Neuronal stem cell (in vitro differentiated cells): ENCODE results near the gene KCNIP4.

Source experiments
- DNase-seq: peaks from one replicate; pipeline ENCODE4 v3.0.0-alpha.2; 2013; ENCODE audit warnings: low spot score
- H2AFZ ChIP-seq: one replicate; pipeline ENCODE4 v1.6.1; 2013; ENCODE audit warnings: mild to moderate bottlenecking, low read length, inconsistent platforms
- H2AK5ac ChIP-seq: 2 replicates; pipeline ENCODE4 v1.6.1; 2013; ENCODE audit warnings: low read depth, mild to moderate bottlenecking, inconsistent platforms, low read length, moderate library complexity, mixed read lengths
- H2BK120ac ChIP-seq: 2 replicates; pipeline ENCODE4 v1.6.1; 2013; ENCODE audit warnings: low read depth, mild to moderate bottlenecking, inconsistent platforms, low read length, moderate library complexity, mixed read lengths
- H2BK12ac ChIP-seq: one replicate; pipeline ENCODE4 v1.6.1; 2013; ENCODE audit warnings: low read length, inconsistent platforms
- H2BK15ac ChIP-seq: 2 replicates; pipeline ENCODE4 v1.6.1; 2013; ENCODE audit warnings: mild to moderate bottlenecking, low read length, inconsistent platforms, mixed read lengths
- H2BK5ac ChIP-seq: one replicate; pipeline ENCODE4 v1.6.1; 2013; ENCODE audit warnings: inconsistent platforms, mild to moderate bottlenecking, low read length, moderate library complexity
- H3K14ac ChIP-seq: one replicate; pipeline ENCODE4 v1.6.1; 2013; ENCODE audit warnings: low read length, inconsistent platforms
- H3K18ac ChIP-seq: 2 replicates; pipeline ENCODE4 v1.6.1; 2013; ENCODE audit warnings: low read length, inconsistent platforms
- H3K23ac ChIP-seq: 2 replicates; pipeline ENCODE4 v1.6.1; 2013; ENCODE audit warnings: low read depth, mild to moderate bottlenecking, mixed read lengths, low read length, inconsistent platforms; ENCODE audit not compliant: poor library complexity
- H3K27ac ChIP-seq: replicated peaks from 3 replicates; pipeline ENCODE4 v1.5.1; 2013; ENCODE audit warnings: low read length, inconsistent platforms
- H3K27me3 ChIP-seq, 3 experiments: 2 replicates each; pipeline ENCODE4 v1.6.1; 2013; ENCODE audit warnings: low read length in 3 of 3, mild to moderate bottlenecking in 2 of 3, inconsistent platforms in 1 of 3, low read depth in 1 of 3, mixed read lengths in 1 of 3, moderate library complexity in 1 of 3; ENCODE audit not compliant: control insufficient read depth in 3 of 3, insufficient read depth in 3 of 3
- H3K36me3 ChIP-seq, 2 donors: replicated peaks in 1 of 2; 2 replicates each; pipeline ENCODE4 v1.6.1; 2013; ENCODE audit warnings: low read length in 2 of 2; ENCODE audit not compliant: control insufficient read depth in 2 of 2, insufficient read depth in 2 of 2
- H3K4ac ChIP-seq: 2 replicates; pipeline ENCODE4 v1.6.1; 2013; ENCODE audit warnings: inconsistent platforms, mild to moderate bottlenecking, low read length, moderate library complexity
- H3K4me1 ChIP-seq, 2 donors: 1 replicate in 1 of 2; 2 replicates in 1 of 2; pipeline ENCODE4 v1.6.1; 2013; ENCODE audit warnings: low read length in 2 of 2, low read depth in 1 of 2; ENCODE audit not compliant: control insufficient read depth in 2 of 2, insufficient read depth in 1 of 2
- H3K4me2 ChIP-seq: one replicate; pipeline ENCODE4 v1.6.1; 2013; ENCODE audit warnings: mild to moderate bottlenecking, low read length, inconsistent platforms; ENCODE audit not compliant: insufficient read depth, poor library complexity, severe bottlenecking
- H3K4me3 ChIP-seq, 2 donors: 2 replicates each; pipeline ENCODE4 v1.5.1; 2013; ENCODE audit warnings: low read length in 2 of 2, mild to moderate bottlenecking in 2 of 2, inconsistent platforms in 1 of 2, moderate library complexity in 1 of 2
- H3K79me1 ChIP-seq: one replicate; pipeline ENCODE4 v1.6.1; 2013; ENCODE audit warnings: low read depth, mild to moderate bottlenecking, inconsistent platforms, low read length, moderate library complexity
- H3K9ac ChIP-seq: one replicate; pipeline ENCODE4 v1.6.1; 2013; ENCODE audit warnings: mild to moderate bottlenecking, low read depth, low read length, inconsistent platforms; ENCODE audit not compliant: poor library complexity
- H3K9me3 ChIP-seq, 2 donors: replicated peaks in 1 of 2; 2 replicates each; pipeline versions ENCODE3 to v1.6.1; 2013; ENCODE audit warnings: low read length in 2 of 2, mild to moderate bottlenecking in 2 of 2, inconsistent platforms in 1 of 2, low read depth in 1 of 2, mixed read lengths in 1 of 2, moderate library complexity in 1 of 2; ENCODE audit not compliant: control insufficient read depth in 2 of 2, insufficient read depth in 1 of 2
- H4K8ac ChIP-seq: one replicate; pipeline ENCODE4 v1.6.1; 2013; ENCODE audit warnings: low read depth, mild to moderate bottlenecking, inconsistent platforms, low read length, moderate library complexity
- H4K91ac ChIP-seq: one replicate; pipeline ENCODE4 v1.6.1; 2013; ENCODE audit warnings: low read length, low read depth, mild to moderate bottlenecking, inconsistent platforms; ENCODE audit not compliant: poor library complexity
- WGBS, 2 donors: extraction: QIAGEN DNeasy Blood & Tissue Kit; methylation state at CpG; one replicate each; pipeline ENCODE4 v1.1.7; 2013; ENCODE audit warnings: missing lambda C conversion rate in 2 of 2, mixed read lengths in 1 of 2; ENCODE audit not compliant: insufficient read length in 2 of 2, insufficient replicate concordance in 1 of 2; ENCODE audit errors: extremely low coverage in 2 of 2; 5-methylcytosine and 5-hydroxymethylcytosine counted together

The KCNIP4 gene

GRCh38 chr4:20857081-20857480 lies 1091.5 kb downstream of the KCNIP4 start:
- Histone ChIP-seq H3K27ac (no peak overlapping the region), H3K23ac (no peak overlapping the region), H3K36me3 (no peaks in the 10 kb centered on the region), H3K4me2 (no peak overlapping the region), H3K18ac (no peak overlapping the region), H2BK15ac (no peak overlapping the region), H3K27me3 (no peaks in the 10 kb centered on the region), H3K9ac (no peak overlapping the region), H4K91ac (no peak overlapping the region), H2BK12ac (no peak overlapping the region), H3K4ac (no peak overlapping the region), H2BK5ac (no peak overlapping the region), H4K8ac (no peak overlapping the region), H2BK120ac (no peak overlapping the region), H3K79me1 (no peaks in the 10 kb centered on the region), H2AK5ac (no peak overlapping the region), H3K4me3 (no peak overlapping the region), H3K4me1 (no peaks in the 10 kb centered on the region), H3K9me3 (no peaks in the 10 kb centered on the region), H2AFZ (no peak overlapping the region), H3K14ac (no peak overlapping the region)
- no CpG with 5 or more reads among the region's 5 CpGs for WGBS, 2 donors
- DNase-seq, result no peak

DNA sequence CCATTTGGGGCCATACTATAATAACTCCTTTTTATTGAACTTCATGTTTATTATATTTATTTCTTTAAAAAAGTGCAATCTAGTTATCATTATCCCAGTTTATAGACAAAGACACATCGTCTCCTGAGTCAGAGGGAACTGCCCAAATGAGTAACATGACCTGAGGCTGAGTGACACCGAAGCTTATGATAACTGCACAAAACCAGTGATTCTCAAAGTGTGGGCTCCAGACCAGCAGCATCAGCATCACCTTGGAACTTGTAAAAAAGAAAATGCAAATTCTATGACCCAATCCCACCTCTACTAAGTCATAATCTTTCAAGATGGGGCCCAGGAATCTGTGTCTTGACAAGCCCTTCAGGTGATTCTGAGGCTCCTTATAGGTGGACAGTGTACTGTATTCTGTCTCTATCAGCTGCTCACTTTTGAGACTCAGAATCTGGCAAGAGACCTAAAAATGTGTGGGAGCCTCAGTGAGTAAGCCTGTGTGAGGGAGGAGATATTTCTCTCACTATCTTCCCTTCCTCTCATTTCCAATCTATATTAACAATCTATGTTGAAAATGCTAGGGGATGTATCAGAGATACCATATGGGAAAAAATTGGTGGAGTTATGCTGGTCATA lies 1101.3 kb downstream of the KCNIP4 start:
- Histone ChIP-seq H2AK5ac (no peak overlapping the region), H3K18ac (no peak overlapping the region), H3K36me3 (no peaks in the 10 kb centered on the region), H3K79me1 (no peaks in the 10 kb centered on the region), H3K27ac (no peak overlapping the region), H2BK5ac (no peak overlapping the region), H3K27me3 (no peaks in the 10 kb centered on the region), H3K9ac (no peak overlapping the region), H3K4me1 (peaks cover 0 to 7% of the 10 kb centered on the region in 2 donors), H4K8ac (no peak overlapping the region), H4K91ac (no peak overlapping the region), H2BK12ac (no peak overlapping the region), H3K4me3 (no peak overlapping the region), H3K23ac (no peak overlapping the region), H2BK120ac (no peak overlapping the region), H2AFZ (no peak overlapping the region), H3K4me2 (no peak overlapping the region), H2BK15ac (no peak overlapping the region), H3K4ac (no peak overlapping the region), H3K14ac (no peak overlapping the region), H3K9me3 (peaks cover 0 to 3% of the 10 kb centered on the region in 2 donors)
- DNase-seq, result no peak
- no CpG with 5 or more reads among the region's 2 CpGs for WGBS, 2 donors

DNA sequence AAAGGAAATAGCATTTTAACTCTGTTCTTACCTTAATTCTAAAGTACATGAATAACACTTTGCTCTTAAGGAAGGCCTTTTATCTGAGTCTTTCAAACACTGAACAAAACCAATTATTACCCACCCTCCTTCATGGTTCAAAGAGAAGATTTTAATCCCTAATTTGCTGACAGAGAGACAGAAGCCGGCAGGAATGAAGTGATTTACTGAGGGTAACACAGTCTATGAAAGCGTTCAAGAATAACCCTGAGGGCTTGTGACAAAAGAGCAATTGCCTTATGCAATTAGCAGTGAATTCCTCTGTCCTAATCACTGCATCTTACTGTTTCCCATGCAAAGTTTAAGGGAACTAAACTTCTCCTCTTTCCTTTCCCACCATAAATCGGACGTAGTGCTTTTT lies 1104.3 kb downstream of the KCNIP4 start:
- H3K4me1 ChIP-seq, result peaks cover 0 to 7% of the 10 kb centered on the region in 2 donors
- H3K14ac ChIP-seq, result no peak overlapping the region
- H2BK12ac ChIP-seq, result no peak overlapping the region
- H3K27me3 ChIP-seq, result no peaks in the 10 kb centered on the region
- no CpG with 5 or more reads among the region's 4 CpGs for WGBS, 2 donors
- H4K8ac ChIP-seq, result no peak overlapping the region
- H3K36me3 ChIP-seq, result no peaks in the 10 kb centered on the region
- H3K4ac ChIP-seq, result no peak overlapping the region
- H3K4me2 ChIP-seq, result no peak overlapping the region
- peak; percentile 45 for DNase-seq
- no peak overlapping the region for H2BK15ac ChIP-seq
- H3K79me1 ChIP-seq, result no peaks in the 10 kb centered on the region
- H2BK120ac ChIP-seq, result no peak overlapping the region
- H3K18ac ChIP-seq, result no peak overlapping the region
- no peak overlapping the region for H2AK5ac ChIP-seq
- H2BK5ac ChIP-seq, result no peak overlapping the region
- H2AFZ ChIP-seq, result no peak overlapping the region
- H3K27ac ChIP-seq, result peak overlapping the region; percentile 61
- peaks cover 0 to 2% of the 10 kb centered on the region in 2 donors for H3K9me3 ChIP-seq
- no peak overlapping the region for H4K91ac ChIP-seq
- no peak overlapping the region for H3K23ac ChIP-seq
- no peak overlapping the region for H3K4me3 ChIP-seq
- H3K9ac ChIP-seq, result no peak overlapping the region

- Histone ChIP-seq H4K8ac (no peak overlapping the region), H2BK15ac (no peak overlapping the region), H3K18ac (no peak overlapping the region), H3K27me3 (no peaks in the 10 kb centered on the region), H2BK120ac (no peak overlapping the region), H2BK5ac (no peak overlapping the region), H3K4ac (no peak overlapping the region), H2AFZ (no peak overlapping the region), H2AK5ac (no peak overlapping the region), H3K9ac (no peak overlapping the region), H2BK12ac (no peak overlapping the region), H3K36me3 (no peaks in the 10 kb centered on the region), H4K91ac (no peak overlapping the region), H3K4me2 (no peak overlapping the region), H3K9me3 (peaks cover 0 to 2% of the 10 kb centered on the region in 2 donors), H3K4me3 (no peak overlapping the region), H3K79me1 (no peaks in the 10 kb centered on the region), H3K27ac (no peak overlapping the region), H3K4me1 (peaks cover 0 to 7% of the 10 kb centered on the region in 2 donors), H3K14ac (no peak overlapping the region), H3K23ac (no peak overlapping the region)
- no CpG with 5 or more reads among the region's 5 CpGs for WGBS, 2 donors
- DNase-seq, result no peak
Measured at GRCh38 chr4:20840648-20841190, 1107.9 kb downstream of the KCNIP4 start.
